ENCODE data around the gene MKLN1. TPM values are rescaled to one million over a fixed set of nuclear protein-coding genes. Genes with fewer than 3 reads are reported as not detected.

The MKLN1 gene
- total RNA-seq, 1 experiment from 2014 or later: 34.3 TPM

- Mint-ChIP-seq H3K27ac (peak overlapping the region in 1 of 3 experiments; percentile 73; a peak in 2 of 7 replicates), H3K4me3 (no peak overlapping the region), H3K27me3 (ENCODE audit: low read depth) (no peaks in the 10 kb centered on the region), H3K4me1 (peaks cover 73 to 79% of the 10 kb centered on the region in 2 experiments), H3K9me3 (no peaks in the 10 kb centered on the region), H3K36me3 (ENCODE audit: insufficient read depth in 1 of 3, low read depth in 3 of 3) (peaks cover 28 to 53% (median 40%) of the 10 kb centered on the region in 3 experiments)
- Histone ChIP-seq H3K14ac (ENCODE audit: insufficient read depth, low read length) (no peak overlapping the region), H3K27ac (ENCODE audit: insufficient read length, low read depth, low read length) (no peak overlapping the region), H3T11ph (ENCODE audit: low read length) (no peak overlapping the region), H4K20me1 (ENCODE audit: control insufficient read depth, insufficient read depth, insufficient read length) (no peaks in the 10 kb centered on the region), H2AFZ (ENCODE audit: low read length) (no peak overlapping the region), H3K27me3 (ENCODE audit: insufficient read depth, low read length) (no peaks in the 10 kb centered on the region), H3K79me2 (ENCODE audit: insufficient read depth, low read length) (peaks cover 80% of the 10 kb centered on the region), H3K4me1 (ENCODE audit: insufficient read depth, low read length) (peaks cover 14% of the 10 kb centered on the region; the same call in 1 of the 2 replicates), H2BK5ac (ENCODE audit: insufficient read length, low read length) (no peak overlapping the region), H3K9me3 (ENCODE audit: control insufficient read depth, low read depth, low read length) (no peaks in the 10 kb centered on the region), H2BK20ac (ENCODE audit: low read depth, low read length, poor library complexity, severe bottlenecking) (no peak overlapping the region), H3K9ac (ENCODE audit: extremely low read depth, insufficient read length, low read length) (no peak overlapping the region), H3K23ac (ENCODE audit: insufficient read length, low read depth, low read length) (no peak overlapping the region), H4K8ac (replicated peaks; ENCODE audit: insufficient read length, low read depth, low read length) (no peak overlapping the region), H4K91ac (ENCODE audit: insufficient read length, low read depth, low read length) (no peak overlapping the region), H3K4me2 (ENCODE audit: insufficient read depth, insufficient read length, low read length) (no peak overlapping the region), H3K56ac (ENCODE audit: insufficient read length, low read depth, low read length) (no peak overlapping the region), H4K5ac (ENCODE audit: insufficient read length, low read depth, low read length) (no peak overlapping the region), H3K79me1 (ENCODE audit: insufficient read depth, low read depth, low read length, poor library complexity, severe bottlenecking) (peaks cover 3% of the 10 kb centered on the region), H3K18ac (ENCODE audit: insufficient read length, low read depth, low read length) (no peak overlapping the region), H2AK5ac (ENCODE audit: insufficient read length, low read length) (no peak overlapping the region), H3K23me2 (ENCODE audit: insufficient read length, low read depth, low read length, poor library complexity, severe bottlenecking) (no peaks in the 10 kb centered on the region), H2BK15ac (ENCODE audit: low read depth, low read length) (no peak overlapping the region), H2BK120ac (ENCODE audit: low read depth, low read length, poor library complexity, severe bottlenecking) (no peak overlapping the region), H2BK12ac (ENCODE audit: insufficient read length, low read depth, low read length) (no peak overlapping the region), H3K4ac (ENCODE audit: low read depth, low read length) (no peak overlapping the region)
- no CpG with 5 or more reads among the region's 2 CpGs for WGBS (ENCODE audit: extremely low coverage, insufficient read length, low lambda C conversion rate)
- no peak for TF ChIP-seq CTCF (conservative IDR thresholded peaks at IDR 0.05)
- no peak for DNase-seq
Observed at GRCh38 chr7:131525820-131526219, 198.1 kb downstream of the MKLN1 start.
